Measurements from ENCODE around the gene TCP10L.
"Not testable (repeated sequence)": the region's sequence is repeated elsewhere in the genome, so short reads cannot be mapped to it uniquely, and the experiment has no call there.

TCP10L gene

GRCh38 chr21:32587651-32588050 lies 2.3 kb upstream of the TCP10L start:
- in situ Hi-C loops (cut with MboI; ENCODE audit: low sequenced_read_pairs), result no loop called here

GRCh38 chr21:32587120-32587519 lies 1.8 kb upstream of the TCP10L start:
- in situ Hi-C loops (cut with MboI; ENCODE audit: low sequenced_read_pairs), result no loop called here

- in situ Hi-C loops (cut with MboI; ENCODE audit: low sequenced_read_pairs), result no loop called here
Measured at GRCh38 chr21:32585970-32586369, 647 bp upstream of the TCP10L start.

- in situ Hi-C loops (cut with MboI; ENCODE audit: low sequenced_read_pairs), result no loop called here
Measured at GRCh38 chr21:32584472-32584871, 851 bp downstream of the TCP10L start.

GRCh38 chr21:32581732-32582131 lies 3.6 kb downstream of the TCP10L start:
- in situ Hi-C loops (cut with MboI; ENCODE audit: low sequenced_read_pairs), result no loop called here

- in situ Hi-C loops (cut with MboI; ENCODE audit: low sequenced_read_pairs), result no loop called here
Measured at GRCh38 chr21:32580949-32581348, 4.4 kb downstream of the TCP10L start.

- in situ Hi-C loops (cut with MboI; ENCODE audit: low sequenced_read_pairs), result no loop called here
Measured at GRCh38 chr21:32578107-32578691, 7.1 kb downstream of the TCP10L start.

GRCh38 chr21:32576011-32576410 lies 9.3 kb downstream of the TCP10L start:
- in situ Hi-C loops (cut with MboI; ENCODE audit: low sequenced_read_pairs), result no loop called here

- in situ Hi-C loops (cut with MboI; ENCODE audit: low sequenced_read_pairs), result no loop called here
Measured at GRCh38 chr21:32574946-32575925, 10.1 kb downstream of the TCP10L start.

GRCh38 chr21:32572574-32573420 lies 12.5 kb downstream of the TCP10L start:
- in situ Hi-C loops (cut with MboI; ENCODE audit: low sequenced_read_pairs), result no loop called here

- in situ Hi-C loops (cut with MboI; ENCODE audit: low sequenced_read_pairs), result no loop called here
Measured at GRCh38 chr21:32570456-32570855, 14.9 kb downstream of the TCP10L start.

- in situ Hi-C loops (cut with MboI; ENCODE audit: low sequenced_read_pairs), result no loop called here
Measured at GRCh38 chr21:32569261-32570230, 15.8 kb downstream of the TCP10L start.

- in situ Hi-C loops (cut with MboI; ENCODE audit: low sequenced_read_pairs), result no loop called here
Measured at GRCh38 chr21:32567626-32568025, 17.7 kb downstream of the TCP10L start.

GRCh38 chr21:32566741-32567389 lies 18.5 kb downstream of the TCP10L start:
- in situ Hi-C loops (cut with MboI; ENCODE audit: low sequenced_read_pairs), result no loop called here

GRCh38 chr21:32565856-32566465 lies 19.4 kb downstream of the TCP10L start:
- in situ Hi-C loops (cut with MboI; ENCODE audit: low sequenced_read_pairs), result no loop called here

- in situ Hi-C loops (cut with MboI; ENCODE audit: low sequenced_read_pairs), result no loop called here
Measured at GRCh38 chr21:32562915-32563314, 22.4 kb downstream of the TCP10L start.

- in situ Hi-C loops (cut with MboI; ENCODE audit: low sequenced_read_pairs), result no loop called here
Measured at GRCh38 chr21:32562426-32562825, 22.9 kb downstream of the TCP10L start.

GRCh38 chr21:32561476-32561875 lies 23.8 kb downstream of the TCP10L start:
- in situ Hi-C loops (cut with MboI; ENCODE audit: low sequenced_read_pairs), result not testable (repeated sequence)

- in situ Hi-C loops (cut with MboI; ENCODE audit: low sequenced_read_pairs), result no loop called here
Measured at GRCh38 chr21:32560896-32561295, 24.4 kb downstream of the TCP10L start.
